Astrocyte of the hippocampus (primary cell): ENCODE data around the gene CCL11.

Experiments
- DNase-seq: peaks from one replicate; pipeline ENCODE4 v3.0.0; 2011; ENCODE audit warnings: low read depth, low spot score

CCL11 gene

DNA sequence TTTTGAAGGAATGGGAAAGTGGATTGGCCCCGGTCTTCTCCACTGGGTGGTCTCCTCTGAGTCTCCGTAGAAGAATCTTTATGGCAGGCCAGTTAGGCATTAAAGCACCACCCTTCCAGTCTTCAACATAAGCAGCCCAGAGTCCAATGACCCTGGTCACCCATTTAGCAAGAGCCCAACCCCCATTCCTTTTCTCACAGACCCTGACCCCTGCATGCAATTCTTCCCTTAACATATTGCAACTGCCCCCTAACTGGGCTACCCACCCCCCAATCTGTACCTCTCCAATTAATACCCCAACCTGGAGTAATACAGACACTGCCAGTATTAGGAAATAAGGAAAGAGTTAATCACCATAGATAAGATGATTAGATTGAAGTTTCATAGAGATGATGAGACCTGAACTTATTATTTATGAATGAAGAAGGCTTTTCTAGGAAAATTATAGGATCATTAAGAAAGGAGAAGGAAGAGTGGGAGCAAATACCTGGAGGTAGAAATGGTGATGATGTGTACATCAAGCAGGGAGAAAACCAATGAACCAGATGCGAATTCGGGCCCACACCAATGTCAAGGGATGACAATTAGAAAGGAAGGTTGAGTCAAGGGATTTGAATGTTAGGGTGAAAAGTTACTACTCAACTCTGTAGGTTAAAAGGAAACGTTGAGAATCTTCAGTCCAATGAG, 28.1 kb upstream of the CCL11 start:
- DNase-seq = peak; percentile 60

DNA sequence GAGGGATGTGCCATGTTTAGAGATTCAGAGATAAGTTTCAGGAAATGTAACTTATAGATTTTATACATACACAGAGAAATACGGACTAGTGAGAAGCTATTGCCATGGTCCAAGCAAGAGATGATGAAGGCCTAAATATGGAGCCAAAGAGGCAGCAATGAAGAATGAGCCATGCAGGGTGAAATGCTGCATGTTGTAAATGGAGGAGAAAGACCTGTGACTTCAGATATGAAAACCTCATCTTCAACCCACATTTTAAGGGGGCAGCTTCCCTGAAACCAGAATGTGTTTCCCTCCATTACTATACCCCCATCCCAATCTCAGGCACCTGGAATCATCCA, 27.6 kb upstream of the CCL11 start:
- no peak for DNase-seq

DNA sequence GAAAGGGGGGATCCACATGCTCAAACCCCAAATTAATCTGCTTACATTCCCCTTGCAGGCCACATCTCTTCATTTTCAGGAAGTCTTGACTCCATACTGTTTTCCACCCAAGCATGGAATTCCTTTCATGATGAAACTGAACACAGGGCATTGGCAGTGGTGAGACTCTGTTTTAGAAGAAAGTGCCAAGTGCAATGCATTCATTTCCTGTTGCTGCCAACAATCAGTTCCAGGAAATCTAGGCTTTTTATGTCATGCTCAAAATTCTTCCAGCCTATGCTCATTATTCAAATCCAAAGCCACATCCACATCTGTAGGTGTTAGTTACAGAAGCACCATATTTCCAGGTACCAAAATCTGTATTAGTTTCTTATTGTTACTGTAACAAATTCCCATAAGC, 26.4 kb upstream of the CCL11 start:
- peak; percentile 79 for DNase-seq

DNA sequence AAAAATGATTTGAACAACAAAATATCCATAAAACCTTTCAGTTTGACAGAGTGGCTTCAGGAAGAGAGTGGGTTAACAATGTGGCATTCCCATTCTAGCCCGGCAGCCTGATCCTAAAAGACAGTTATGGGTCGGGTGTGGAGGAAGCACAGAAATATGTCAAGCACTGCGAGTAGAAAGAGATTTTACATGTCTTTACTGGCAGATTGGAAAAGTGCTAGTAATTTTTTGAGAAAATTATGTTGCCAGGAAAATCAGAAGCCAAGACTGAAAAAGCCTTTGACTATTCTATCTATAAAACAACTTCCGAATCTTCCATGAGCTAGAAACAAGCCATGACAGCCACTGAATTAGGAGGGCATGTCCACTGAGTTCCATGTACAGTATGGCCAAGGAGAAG, 24.7 kb upstream of the CCL11 start:
- no peak for DNase-seq

DNA sequence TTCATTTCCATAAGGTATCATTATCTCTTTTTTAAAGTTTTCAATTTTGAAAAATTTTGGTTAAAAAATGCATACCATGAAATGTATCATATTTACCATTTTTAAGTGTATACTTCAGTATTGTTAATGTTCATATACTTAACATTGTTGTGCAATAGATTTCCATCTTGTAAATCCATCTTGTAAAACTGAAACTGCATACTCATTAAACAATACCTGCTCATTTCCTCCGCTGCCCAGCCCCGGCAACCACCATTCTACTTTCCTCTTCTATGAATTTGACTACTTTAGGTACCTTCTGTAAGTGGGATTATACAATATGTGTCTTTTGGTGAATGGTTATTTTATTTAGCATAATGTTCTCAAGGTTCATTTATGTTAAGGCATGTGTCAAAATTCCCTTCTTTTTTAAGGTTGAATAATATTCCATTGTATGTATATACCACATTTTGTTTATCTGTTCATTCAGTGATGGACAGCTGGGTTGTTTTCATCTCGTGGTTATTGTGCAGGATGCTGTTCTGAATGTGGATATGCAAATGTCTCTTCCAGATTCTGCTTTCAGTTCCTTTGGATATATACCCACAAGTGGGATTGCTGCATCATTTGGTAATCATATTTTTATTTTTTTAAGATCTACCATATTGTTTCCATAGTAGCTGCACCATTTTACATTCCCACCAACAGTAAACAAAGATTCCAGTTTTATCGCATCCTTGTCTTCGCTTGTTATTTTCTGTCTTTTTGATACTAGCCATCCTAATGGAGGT, 23.8 kb upstream of the CCL11 start:
- no peak for DNase-seq

DNA sequence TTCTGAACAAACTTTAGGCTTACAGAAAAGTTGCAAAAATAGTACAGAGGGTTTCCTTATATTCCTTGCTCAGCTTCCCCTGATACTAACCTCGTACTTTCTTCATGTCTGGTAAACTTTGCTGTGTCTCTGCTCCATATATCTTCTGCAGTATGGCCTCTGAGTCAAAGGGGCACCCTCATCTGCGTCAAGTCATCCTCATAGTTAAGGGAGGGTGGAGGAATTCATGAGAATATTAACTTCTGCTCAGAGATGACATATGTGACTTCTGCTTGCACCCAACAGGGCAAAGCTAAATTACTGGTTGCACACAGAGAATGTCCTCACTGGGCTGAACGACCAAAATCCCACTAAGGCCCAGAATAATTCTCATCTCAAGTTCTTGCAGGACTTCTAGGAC, 19.8 kb upstream of the CCL11 start:
- no peak for DNase-seq

DNA sequence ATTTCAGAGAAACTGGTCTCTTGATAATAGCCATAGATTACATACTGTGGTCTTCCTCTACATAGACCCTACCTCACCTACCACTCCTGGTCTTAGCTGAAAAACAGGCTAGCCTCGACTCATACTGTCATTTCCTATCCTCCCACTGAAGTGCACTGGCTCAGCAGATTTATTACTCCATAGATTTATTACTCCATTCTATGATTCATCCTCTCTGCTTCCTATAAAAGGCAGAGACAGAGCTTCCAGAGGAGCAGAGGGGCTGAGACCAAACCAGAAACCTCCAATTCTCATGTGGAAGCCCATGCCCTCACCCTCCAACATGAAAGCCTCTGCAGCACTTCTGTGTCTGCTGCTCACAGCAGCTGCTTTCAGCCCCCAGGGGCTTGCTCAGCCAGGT, 15.6 kb upstream of the CCL11 start, which contains the start of gene CCL7:
Gene CCL7 (plus strand): TSS at position 253 of the 400 bp plus-strand sequence. CDS start 70 bp downstream, at position 323.
- no peak for DNase-seq

DNA sequence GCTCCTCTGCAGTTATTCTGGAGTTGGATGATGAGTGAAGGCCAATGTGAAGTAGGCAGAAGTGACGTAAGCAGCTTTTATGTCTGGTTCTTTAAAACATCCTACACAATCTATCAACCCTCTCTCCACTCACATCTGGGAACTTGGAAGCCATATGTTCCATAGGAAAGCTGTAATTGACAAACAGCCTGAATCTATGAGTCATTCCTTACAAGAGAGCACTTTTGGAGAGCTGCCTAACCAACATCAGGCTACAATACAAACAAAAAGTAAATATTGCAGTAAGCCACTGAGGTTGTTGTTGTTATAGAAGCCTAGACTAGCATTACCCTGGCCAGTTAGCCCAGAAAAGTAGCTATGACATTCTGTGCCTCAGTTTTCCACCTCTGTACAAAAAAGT, 9.7 kb upstream of the CCL11 start:
- DNase-seq = peak; percentile 89

DNA sequence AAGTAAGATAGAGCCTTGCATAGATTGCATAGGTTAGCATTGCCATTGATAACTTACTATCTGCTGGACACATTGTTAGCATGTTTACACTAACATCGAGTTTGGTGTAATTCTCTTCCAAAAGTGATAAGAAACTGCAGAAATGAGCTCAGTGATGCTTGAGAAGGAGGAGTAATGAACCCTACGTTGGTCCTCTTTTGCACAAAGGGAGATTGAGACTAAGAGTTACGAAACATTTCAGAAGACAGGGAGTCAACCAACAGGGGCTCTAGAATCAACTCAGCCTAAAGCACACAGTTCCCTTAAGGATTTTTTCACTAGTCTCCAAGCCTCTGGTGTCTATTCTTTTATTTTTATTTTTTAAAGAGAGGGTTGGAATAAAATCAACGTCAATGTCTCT, 8.7 kb upstream of the CCL11 start:
- DNase-seq = no peak

DNA sequence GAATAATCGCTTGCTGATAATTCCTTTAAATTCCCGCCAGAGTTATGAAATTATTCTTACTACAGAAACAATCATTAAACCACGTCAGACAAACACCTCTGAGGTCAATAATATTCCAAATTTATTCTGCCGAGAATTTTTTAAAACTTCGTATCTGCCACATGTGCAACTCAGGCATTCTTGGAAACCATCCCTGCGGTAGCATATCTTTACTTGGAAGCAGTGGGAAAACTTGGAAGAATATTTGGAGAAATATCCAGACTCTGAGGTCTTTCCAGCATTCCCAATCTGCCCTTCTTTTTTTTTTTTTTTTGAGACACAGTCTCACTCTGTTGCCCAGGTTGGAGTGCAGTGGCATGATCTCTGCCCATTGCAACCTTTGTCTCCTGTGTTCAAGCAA, 2.0 kb upstream of the CCL11 start:
- no peak for DNase-seq

DNA sequence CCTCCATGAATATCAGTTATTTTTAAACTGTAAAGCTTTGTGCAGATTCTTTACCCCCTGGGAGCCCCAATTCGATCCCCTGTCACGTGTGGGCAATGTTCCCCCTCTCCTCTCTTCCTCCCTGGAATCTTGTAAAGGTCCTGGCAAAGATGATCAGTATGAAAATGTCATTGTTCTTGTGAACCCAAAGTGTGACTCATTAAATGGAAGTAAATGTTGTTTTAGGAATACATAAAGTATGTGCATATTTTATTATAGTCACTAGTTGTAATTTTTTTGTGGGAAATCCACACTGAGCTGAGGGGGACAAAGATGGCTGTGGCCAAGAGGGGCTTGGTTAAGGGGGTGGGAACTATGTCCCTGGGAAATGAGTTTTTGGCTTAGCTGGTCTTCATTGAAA, 2.3 kb downstream of the CCL11 start:
- no peak for DNase-seq

DNA sequence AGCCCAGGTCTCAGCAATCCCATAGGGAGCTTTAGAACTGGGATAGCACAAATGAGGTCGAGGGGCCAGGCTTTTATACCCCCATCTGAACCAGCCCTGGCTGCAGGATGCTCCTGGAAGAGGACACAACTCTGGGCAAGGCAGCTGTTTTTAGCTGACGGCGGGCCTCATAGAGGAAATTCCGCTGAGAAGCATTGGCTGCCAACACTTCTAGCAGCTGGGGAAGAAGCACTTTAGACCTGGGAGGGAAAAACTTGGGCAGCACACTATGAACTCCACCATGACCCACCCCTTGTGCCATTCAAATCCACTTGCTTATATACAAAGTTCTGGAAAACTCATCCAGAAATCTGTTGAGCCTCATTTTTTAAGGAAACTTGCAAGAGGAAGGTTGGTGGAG, 5.0 kb downstream of the CCL11 start:
- no peak for DNase-seq

DNA sequence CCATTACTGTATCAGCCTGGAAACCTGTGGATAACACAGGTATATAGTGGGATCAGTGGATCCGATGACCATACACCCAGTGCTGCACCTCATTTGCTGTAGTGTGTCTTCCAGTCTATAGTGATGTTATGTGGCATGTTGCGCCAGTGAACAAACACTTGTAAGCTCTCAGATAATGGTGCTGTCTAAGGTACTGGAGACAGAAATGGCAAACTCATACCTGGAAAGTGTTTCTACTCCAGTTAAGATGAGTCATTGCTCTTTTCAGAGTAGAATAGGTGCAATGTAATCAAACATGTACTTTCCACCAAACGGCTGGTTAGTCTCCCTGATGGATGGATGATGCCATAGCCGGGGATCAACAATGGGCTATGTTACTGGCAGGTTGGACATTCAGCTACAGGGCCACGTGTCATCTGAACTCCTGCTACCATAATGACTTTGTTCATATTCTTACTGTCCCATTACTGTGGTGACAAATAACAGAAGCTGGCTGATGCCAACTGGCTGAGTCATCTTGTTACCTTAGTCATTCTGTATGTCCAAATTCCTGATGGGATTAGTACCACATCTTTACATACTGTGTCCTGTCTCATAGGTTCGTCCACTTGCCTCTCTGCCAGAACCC, 6.3 kb downstream of the CCL11 start:
- DNase-seq = peak; percentile 41

DNA sequence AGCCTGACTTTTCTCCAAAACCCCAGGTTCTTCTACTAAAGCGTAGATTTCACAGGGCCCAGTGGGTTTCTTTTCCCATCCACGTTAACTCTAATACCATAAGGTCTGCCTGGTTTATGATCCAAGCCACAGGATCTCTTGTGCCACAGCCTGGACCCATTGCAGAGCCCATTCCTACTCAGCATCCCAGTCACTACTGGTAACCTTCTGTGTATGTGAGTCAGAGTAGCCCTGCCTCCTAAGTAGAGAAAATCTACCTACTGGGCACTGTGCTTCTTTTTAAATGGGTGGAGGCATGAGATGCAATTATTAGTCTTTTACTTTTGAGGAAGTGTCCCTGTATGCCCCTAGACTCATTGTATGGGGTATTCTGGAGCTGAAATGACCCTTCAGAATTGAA, 13.5 kb downstream of the CCL11 start:
- DNase-seq = no peak

DNA sequence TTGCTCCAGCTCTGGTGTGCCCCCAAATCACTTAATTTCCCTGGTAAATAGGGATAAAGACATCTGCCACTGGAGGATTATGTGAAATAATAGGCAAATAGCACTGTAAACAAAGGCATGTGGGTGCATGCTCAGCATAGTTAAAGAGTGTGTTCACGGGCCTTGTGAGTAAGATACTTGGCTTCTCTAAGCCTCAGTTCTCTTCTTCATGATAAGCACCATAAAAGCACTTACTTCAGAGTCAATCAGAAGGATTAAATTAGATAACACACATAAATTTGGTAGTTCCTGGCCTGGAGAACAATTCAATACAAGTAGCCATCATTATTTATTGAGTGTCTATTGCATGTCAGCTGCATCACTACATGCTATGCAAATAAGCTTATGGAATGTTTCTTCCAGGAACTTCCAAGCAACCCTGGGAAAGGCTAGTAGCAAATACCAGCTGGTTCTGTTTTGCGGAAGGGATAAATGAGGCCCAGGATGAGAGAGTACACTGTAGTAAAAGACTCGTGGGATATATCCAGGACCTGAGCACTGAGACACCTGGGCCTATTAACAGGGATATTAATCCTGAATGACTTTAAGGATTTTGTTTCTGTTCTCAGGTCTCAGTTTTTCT, 14.5 kb downstream of the CCL11 start:
- peak; percentile 60 for DNase-seq

DNA sequence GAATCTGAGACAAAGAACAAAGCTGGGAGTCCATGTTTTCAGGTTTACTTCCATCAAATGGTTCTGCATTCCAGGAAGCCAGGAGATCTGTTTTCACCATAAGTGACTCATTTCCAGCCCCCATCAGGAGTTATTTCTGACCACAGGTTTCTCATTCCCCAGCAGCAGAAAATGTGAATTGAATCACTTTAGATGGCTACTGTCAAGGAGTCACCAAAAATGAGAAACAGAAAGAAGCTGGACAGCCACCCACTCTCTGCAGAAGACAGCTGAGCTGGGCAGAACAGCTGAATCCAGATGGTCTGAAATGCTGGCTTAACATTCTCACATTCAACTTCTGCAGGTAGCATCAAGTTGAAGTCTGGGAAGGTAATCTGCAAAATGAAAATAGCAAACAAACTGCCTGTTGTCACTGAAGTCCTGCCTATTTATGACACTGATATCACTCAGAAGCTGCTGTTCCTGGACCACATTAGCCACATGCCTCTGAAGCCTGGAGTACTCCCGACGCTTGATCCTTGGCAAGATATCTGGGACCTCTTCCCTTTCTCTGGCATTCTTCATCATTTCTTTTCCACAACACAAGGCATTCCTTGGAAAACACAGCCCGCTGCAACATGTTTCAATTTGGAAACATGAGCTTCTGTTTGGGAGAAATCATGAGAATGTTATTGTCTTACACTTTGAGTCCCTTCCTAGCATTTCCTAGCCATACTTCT, 15.3 kb downstream of the CCL11 start:
- DNase-seq = peak; percentile 84

DNA sequence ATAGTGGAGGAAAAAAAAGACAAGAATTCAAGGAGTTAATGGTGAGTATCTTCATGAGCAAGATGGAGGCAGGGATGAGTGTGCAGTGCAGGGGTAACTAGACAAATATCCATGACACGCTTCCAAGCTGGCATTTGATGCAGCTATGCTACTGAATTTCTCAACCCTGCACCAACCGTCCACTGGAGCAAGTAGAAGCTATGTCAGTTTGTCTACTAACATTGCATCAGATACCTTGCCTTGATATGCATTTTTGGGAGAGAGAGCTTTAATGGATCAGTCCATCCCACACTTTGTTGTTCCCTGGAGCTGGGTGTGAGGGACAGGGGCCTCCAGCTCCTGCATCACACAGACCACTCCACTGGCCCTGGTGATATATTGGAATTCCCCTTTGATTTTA, 16.4 kb downstream of the CCL11 start:
- no peak for DNase-seq

DNA sequence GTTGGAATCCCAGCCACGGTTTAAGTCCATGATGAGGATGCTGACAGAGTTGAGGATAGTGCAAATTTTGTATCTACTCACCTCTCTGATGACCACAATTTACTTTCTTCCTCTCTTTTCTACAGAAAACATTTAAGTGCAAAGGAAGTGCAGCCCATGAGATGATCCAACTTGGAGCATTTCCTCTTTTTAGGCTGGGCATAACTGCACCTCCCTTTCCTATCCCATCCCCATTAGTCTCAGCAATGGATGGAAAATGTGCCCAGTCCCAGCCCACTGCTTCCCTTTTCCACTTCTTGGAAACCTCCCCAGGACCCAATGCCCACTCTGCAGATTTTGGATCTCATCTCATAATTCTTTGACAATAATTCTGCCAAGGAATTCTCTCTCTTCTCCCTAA, 17.1 kb downstream of the CCL11 start:
- DNase-seq = no peak

DNA sequence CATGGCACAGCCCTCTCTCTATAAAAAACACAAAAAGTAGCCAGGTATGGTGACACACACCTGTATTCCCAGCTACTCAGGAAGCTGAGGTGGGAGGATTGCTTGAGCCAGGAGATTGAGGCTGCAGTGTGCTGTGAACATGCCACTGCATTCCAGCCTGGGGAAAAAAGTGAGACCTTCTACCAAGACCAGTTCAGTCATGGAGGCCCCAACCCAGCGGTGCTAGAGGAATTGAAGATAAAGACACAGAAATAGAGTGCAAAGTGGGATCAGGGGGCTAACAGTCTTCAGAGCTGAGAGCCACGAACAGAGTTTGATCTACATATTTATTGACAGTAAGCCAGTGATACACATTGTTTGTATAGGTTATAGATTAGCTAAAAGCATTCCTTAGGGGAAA, 18.1 kb downstream of the CCL11 start:
- DNase-seq = no peak

DNA sequence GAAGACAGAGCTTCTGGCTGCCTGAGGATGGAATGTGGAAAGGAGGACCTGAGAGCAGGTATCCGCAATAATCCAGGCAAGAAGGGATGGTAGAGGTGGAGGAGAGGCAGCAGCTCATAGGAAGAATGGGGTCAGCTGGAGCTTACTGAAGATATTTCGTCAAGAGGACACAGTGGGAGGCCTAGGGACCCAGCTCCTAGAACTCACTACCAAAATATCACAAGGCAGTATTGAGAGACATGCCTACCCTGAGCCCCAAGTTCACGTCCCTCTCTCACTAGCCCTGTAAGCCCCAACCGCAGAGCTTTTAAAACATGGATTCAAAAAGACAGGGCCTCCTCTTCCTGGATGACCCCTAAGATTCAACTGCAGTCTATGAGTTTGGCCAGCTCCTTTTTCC, 19.5 kb downstream of the CCL11 start:
- no peak for DNase-seq

DNA sequence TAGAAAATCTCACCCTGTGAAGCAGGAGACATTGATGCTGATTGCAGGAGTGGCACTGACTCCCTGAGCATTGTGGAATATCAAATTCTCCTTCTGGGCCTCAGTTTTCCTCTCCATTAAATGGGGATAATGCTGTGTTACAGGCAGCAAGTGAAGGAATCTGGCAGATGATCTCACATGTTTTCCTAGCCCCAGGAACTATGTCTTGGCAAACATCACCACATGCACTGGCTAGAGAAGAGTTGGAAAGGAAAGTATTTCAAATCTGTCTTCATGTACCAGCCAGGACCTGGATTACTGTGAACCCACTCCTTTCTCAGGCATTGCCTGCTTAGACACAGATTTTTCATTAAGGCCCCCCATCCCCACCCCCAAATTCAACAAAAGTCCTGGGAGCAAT, 20.1 kb downstream of the CCL11 start:
- peak; percentile 17 for DNase-seq

DNA sequence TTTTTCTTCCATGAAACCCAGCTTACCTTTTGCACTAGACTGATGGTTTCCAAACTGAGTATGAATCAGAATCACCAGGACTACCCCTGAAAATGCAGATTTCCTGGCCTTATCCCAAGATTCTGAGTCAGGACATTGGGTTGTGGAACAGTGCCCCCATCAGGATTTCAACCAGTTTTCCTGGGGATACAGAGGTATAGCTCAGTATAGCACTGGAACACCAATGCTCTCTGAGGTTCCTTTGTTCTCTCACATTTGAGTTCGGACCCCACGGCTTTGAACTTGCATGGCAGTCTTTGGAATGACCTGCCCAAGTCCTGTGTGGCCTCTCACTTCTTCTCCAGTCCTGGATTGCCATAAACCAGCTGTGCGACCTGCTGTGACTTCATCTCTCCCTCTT, 20.9 kb downstream of the CCL11 start:
- peak; percentile 89 for DNase-seq
